PC-3 (cell line): Measurements from ENCODE around the gene AGAP1.

Experiments
- CTCF ChIP-seq: fragments of 300-600 bp; sonication (generic); conservative IDR thresholded peaks from 2 replicates; pipeline ENCODE4 v1.5.1; 2017; ENCODE audit warnings: antibody characterized with exemption, low read depth, mild to moderate bottlenecking, low read length
- EZH2phosphoT487 ChIP-seq: fragments of 300-600 bp; sonication (generic); IDR thresholded peaks from 2 replicates; pipeline ENCODE4 v1.6.1; 2018; ENCODE audit warnings: mild to moderate bottlenecking, antibody characterized with exemption, low read length, borderline replicate concordance

- no peak for TF ChIP-seq CTCF
- TF ChIP-seq EZH2phosphoT487 = no peak
Observed at GRCh38 chr2:235447210-235447609, 46.6 kb upstream of the AGAP1 start.
